HCT116 (cell line): ENCODE results near the gene ITGAL.
"Not testable (repeated sequence)": the region's sequence is repeated elsewhere in the genome, so short reads cannot be mapped to it uniquely, and the experiment has no call there.

ENCODE experiments used
- CBX3 ChIP-seq: IDR thresholded peaks from 2 replicates; pipeline ENCODE4 v1.6.1; 2012; ENCODE audit warnings: low read depth
- CEBPB ChIP-seq: IDR thresholded peaks from 2 replicates; pipeline ENCODE4 v1.6.1; 2012; ENCODE audit warnings: low read depth
- CTCF ChIP-seq, 3 experiments: fragments of 200-600 bp in 1 of 3; sonication (generic) in 1 of 3; IDR thresholded peaks in 2 of 3; conservative IDR thresholded peaks in 1 of 3; 2 replicates each; pipeline ENCODE4 v1.5.1; 2012 to 2017; ENCODE audit warnings: low read depth in 2 of 3, low read length in 2 of 3, antibody characterized with exemption in 1 of 3, borderline replicate concordance in 1 of 3, control low read depth in 1 of 3, mild to moderate bottlenecking in 1 of 3, mixed read lengths in 1 of 3, mixed run types in 1 of 3, moderate library complexity in 1 of 3; ENCODE audit not compliant: insufficient read depth in 1 of 3
- ELF1 ChIP-seq: IDR thresholded peaks from 2 replicates; pipeline ENCODE4 v1.6.1; 2012; ENCODE audit warnings: low read depth, borderline replicate concordance
- EZH2 ChIP-seq: fragments of 200-600 bp; sonication (generic); IDR thresholded peaks from 2 replicates; pipeline ENCODE4 v1.6.1; 2017; ENCODE audit warnings: antibody characterized with exemption, mixed run types
- EZH2phosphoT487 ChIP-seq: fragments of 200-600 bp; IDR thresholded peaks from 2 replicates; pipeline ENCODE4 v1.6.1; 2018; ENCODE audit warnings: antibody characterized with exemption, borderline replicate concordance
- FOSL1 ChIP-seq: IDR thresholded peaks from 2 replicates; pipeline ENCODE4 v1.6.1; 2012; ENCODE audit warnings: low read depth
- MAX ChIP-seq: IDR thresholded peaks from 2 replicates; pipeline ENCODE4 v1.6.1; 2012
- POLR2A ChIP-seq: IDR thresholded peaks from 2 replicates; pipeline ENCODE4 v1.7.0; 2011; ENCODE audit warnings: borderline replicate concordance; ENCODE audit not compliant: insufficient read depth, insufficient read length; ENCODE audit errors: extremely low read depth
- POLR2AphosphoS5 ChIP-seq: IDR thresholded peaks from 2 replicates; pipeline ENCODE4 v1.6.1; 2011; ENCODE audit warnings: mild to moderate bottlenecking, low read depth, low read length, moderate library complexity
- RAD21 ChIP-seq: IDR thresholded peaks from 2 replicates; pipeline ENCODE4 v1.6.1; 2012; ENCODE audit warnings: low read depth, mild to moderate bottlenecking
- REST ChIP-seq: IDR thresholded peaks from 2 replicates; pipeline ENCODE4 v1.6.1; 2012; ENCODE audit warnings: low read depth
- ZNF274 ChIP-seq: fragments of 200-500 bp; sonication (Bioruptor generic); IDR thresholded peaks from 2 replicates; pipeline ENCODE4 v1.6.1; 2014; ENCODE audit warnings: mild to moderate bottlenecking, low read depth, low read length, inconsistent platforms

GRCh38 chr16:30539986-30540526 is 67.5 kb downstream of the ITGAL start:
- not testable (repeated sequence) for TF ChIP-seq CTCF (IDR thresholded peaks at IDR 0.05 in 2 of 3, conservative IDR thresholded peaks at IDR 0.05 in 1 of 3; ENCODE audit: borderline replicate concordance in 1 of 3, insufficient read depth in 1 of 3, low read depth in 2 of 3, low read length in 2 of 3); POLR2A; REST; FOSL1; EZH2phosphoT487; CBX3; ELF1; EZH2; POLR2AphosphoS5; CEBPB; RAD21; ZNF274; MAX
